SK-N-MC (cell line): ENCODE results near the gene TMA7.
"Not testable (repeated sequence)": the region's sequence is repeated elsewhere in the genome, so short reads cannot be mapped to it uniquely, and the experiment has no call there.

Experiments
- DNase-seq: peaks from one replicate; pipeline ENCODE4 v3.0.0-alpha.2; 2011; ENCODE audit warnings: low read depth, low spot score
- H3K27ac ChIP-seq: fragments of 200-600 bp; sonication (generic); 2 replicates; pipeline ENCODE4 v1.5.1; 2016; ENCODE audit warnings: mixed run types
- H3K36me3 ChIP-seq: fragments of 200-600 bp; sonication (generic); 2 replicates; pipeline ENCODE4 v1.6.1; 2017; ENCODE audit warnings: antibody characterized with exemption, low read length, mixed read lengths; ENCODE audit not compliant: insufficient read depth
- H3K4me3 ChIP-seq: fragments of 200-600 bp; sonication (generic); 2 replicates; pipeline ENCODE4 v1.5.1; 2016
- H3K9ac ChIP-seq: fragments of 200-600 bp; sonication (generic); 2 replicates; pipeline ENCODE4 v1.8.0; 2017; ENCODE audit warnings: mixed run types, mixed read lengths; ENCODE audit not compliant: insufficient read length
- H3K9me3 ChIP-seq: fragments of 200-600 bp; sonication (generic); 2 replicates; pipeline ENCODE4 v1.6.1; 2017; ENCODE audit warnings: low read depth, mild to moderate bottlenecking, antibody characterized with exemption, low read length, moderate library complexity, mixed read lengths
- EZH2 ChIP-seq: fragments of 200-600 bp; sonication (generic); IDR thresholded peaks from one replicate; pipeline ENCODE4 v1.6.1; 2017; ENCODE audit warnings: antibody characterized with exemption
- FOXP2 ChIP-seq: optimal IDR thresholded peaks from 2 replicates; pipeline ENCODE3; 2011; ENCODE audit warnings: mild to moderate bottlenecking, moderate library complexity; ENCODE audit not compliant: insufficient read depth; ENCODE audit errors: extremely low read length, control extremely low read depth
- POLR2AphosphoS5 ChIP-seq: IDR thresholded peaks from 2 replicates; pipeline ENCODE4 v1.6.1; 2012; ENCODE audit warnings: mild to moderate bottlenecking, low read depth, low read length, borderline replicate concordance

Gene TMA7

GRCh38 chr3:48478626-48479555 is 38.8 kb downstream of the TMA7 start:
- no peaks in the 10 kb centered on the region for H3K9me3 ChIP-seq
- no peak overlapping the region for H3K4me3 ChIP-seq
- TF ChIP-seq POLR2AphosphoS5 (no peak), FOXP2 (no peak), EZH2 (no peak)
- no peak overlapping the region for H3K9ac ChIP-seq
- H3K27ac ChIP-seq = no peak overlapping the region
- DNase-seq = no peak
- no peaks in the 10 kb centered on the region for H3K36me3 ChIP-seq

- H3K9me3 ChIP-seq, H3K36me3 ChIP-seq, H3K27ac ChIP-seq, H3K9ac ChIP-seq, DNase-seq, H3K4me3 ChIP-seq: not testable (repeated sequence)
Measured at GRCh38 chr3:48480891-48481290, 40.8 kb downstream of the TMA7 start.

- H3K4me3 ChIP-seq, H3K9ac ChIP-seq, H3K27ac ChIP-seq, H3K9me3 ChIP-seq, DNase-seq, H3K36me3 ChIP-seq: not testable (repeated sequence)
Measured at GRCh38 chr3:48482822-48483221, 42.8 kb downstream of the TMA7 start.

- TF ChIP-seq EZH2 = no peak
- no peak for TF ChIP-seq POLR2AphosphoS5
- no peak for TF ChIP-seq FOXP2
- no peak overlapping the region for H3K27ac ChIP-seq
- no peak overlapping the region for H3K4me3 ChIP-seq
- H3K36me3 ChIP-seq = no peaks in the 10 kb centered on the region
- H3K9ac ChIP-seq = no peak overlapping the region
- no peak for DNase-seq
- no peaks in the 10 kb centered on the region for H3K9me3 ChIP-seq
Measured at GRCh38 chr3:48486952-48487351, 46.9 kb downstream of the TMA7 start.

GRCh38 chr3:48492461-48493202 is 52.6 kb downstream of the TMA7 start:
- Histone ChIP-seq H3K9me3 (no peaks in the 10 kb centered on the region), H3K4me3 (no peak overlapping the region), H3K36me3 (no peaks in the 10 kb centered on the region), H3K9ac (no peak overlapping the region), H3K27ac (no peak overlapping the region)
- DNase-seq = no peak
- TF ChIP-seq POLR2AphosphoS5 (no peak), EZH2 (no peak), FOXP2 (no peak)

- TF ChIP-seq EZH2 = no peak
- no peak for TF ChIP-seq POLR2AphosphoS5
- Histone ChIP-seq H3K9ac (no peak overlapping the region), H3K4me3 (no peak overlapping the region), H3K9me3 (no peaks in the 10 kb centered on the region), H3K27ac (no peak overlapping the region), H3K36me3 (no peaks in the 10 kb centered on the region)
- no peak for DNase-seq
Measured at GRCh38 chr3:48493203-48493501, 53.1 kb downstream of the TMA7 start.
